ENCODE results near the gene LMBR1L. TPM values are rescaled to one million over a fixed set of nuclear protein-coding genes. Genes with fewer than 3 reads are reported as not detected.

LMBR1L gene
- total RNA-seq, 1 experiment from 2014 or later: 55.1 TPM

- peak within 1 kb of the TSS; percentile 77 for H3K27ac ChIP-seq (ENCODE audit: insufficient read length, low read depth, low read length)
- H3K4me2 ChIP-seq (ENCODE audit: insufficient read depth, insufficient read length, low read length): peak within 1 kb of the TSS; percentile 72
- no peak for TF ChIP-seq CTCF (conservative IDR thresholded peaks at IDR 0.05)
- 0 out of 5 replicates have a peak, but pooled peaks cover 0 to 3% of the 10 kb centered on the region in 2 experiments for H3K9me3 Mint-ChIP-seq
- peak within 1 kb of the TSS; percentile 94 for H3K4me3 Mint-ChIP-seq
- H4K20me1 ChIP-seq (ENCODE audit: control insufficient read depth, insufficient read depth, insufficient read length): no peaks in the 10 kb centered on the region
- H3K23ac ChIP-seq (ENCODE audit: insufficient read length, low read depth, low read length): no peak within 1 kb of the TSS
- H3K36me3 Mint-ChIP-seq (ENCODE audit: insufficient read depth in 1 of 3, low read depth in 3 of 3): peaks cover 33 to 46% (median 45%) of the 10 kb centered on the region in 3 experiments
- no peak within 1 kb of the TSS for H2AFZ ChIP-seq (ENCODE audit: low read length)
- peak within 1 kb of the TSS; percentile 96 for H3K14ac ChIP-seq (ENCODE audit: insufficient read depth, low read length)
- no peak within 1 kb of the TSS for H2BK20ac ChIP-seq (ENCODE audit: low read depth, low read length, poor library complexity, severe bottlenecking)
- no peak within 1 kb of the TSS for H2BK15ac ChIP-seq (ENCODE audit: low read depth, low read length)
- no peak within 1 kb of the TSS for H4K5ac ChIP-seq (ENCODE audit: insufficient read length, low read depth, low read length)
- H3K27ac Mint-ChIP-seq: peak within 1 kb of the TSS; percentile 98 to 99 (median 99)
- H2BK5ac ChIP-seq (ENCODE audit: insufficient read length, low read length): no peak within 1 kb of the TSS
- peak within 1 kb of the TSS; percentile 83 for H3K18ac ChIP-seq (ENCODE audit: insufficient read length, low read depth, low read length)
- no CpG with 5 or more reads among the region's 79 CpGs for WGBS (ENCODE audit: extremely low coverage, insufficient read length, low lambda C conversion rate)
- no peak within 1 kb of the TSS for H3T11ph ChIP-seq (ENCODE audit: low read length)
- H3K23me2 ChIP-seq (ENCODE audit: insufficient read length, low read depth, low read length, poor library complexity, severe bottlenecking): peaks cover 8% of the 10 kb centered on the region
- H3K56ac ChIP-seq (ENCODE audit: insufficient read length, low read depth, low read length): no peak within 1 kb of the TSS
- no peaks in the 10 kb centered on the region for H3K9me3 ChIP-seq (ENCODE audit: control insufficient read depth, low read depth, low read length)
- H3K4me1 ChIP-seq (ENCODE audit: insufficient read depth, low read length): peaks cover 2% of the 10 kb centered on the region; the same call in 1 of the 2 replicates
- peaks cover 3% of the 10 kb centered on the region for H3K79me1 ChIP-seq (ENCODE audit: insufficient read depth, low read depth, low read length, poor library complexity, severe bottlenecking)
- H4K91ac ChIP-seq (ENCODE audit: insufficient read length, low read depth, low read length): no peak within 1 kb of the TSS
- H2BK12ac ChIP-seq (ENCODE audit: insufficient read length, low read depth, low read length): no peak within 1 kb of the TSS
- no peaks in the 10 kb centered on the region; the same call in 1 of the 2 replicates for H3K79me2 ChIP-seq (ENCODE audit: insufficient read depth, low read length)
- H3K27me3 Mint-ChIP-seq (ENCODE audit: low read depth): no peaks in the 10 kb centered on the region; the same call in 1 of the 2 replicates
- DNase-seq: peak; percentile 93
- H4K8ac ChIP-seq (replicated peaks; ENCODE audit: insufficient read length, low read depth, low read length): no peak within 1 kb of the TSS
- H3K27me3 ChIP-seq (ENCODE audit: insufficient read depth, low read length): no peaks in the 10 kb centered on the region
- no peak within 1 kb of the TSS for H2BK120ac ChIP-seq (ENCODE audit: low read depth, low read length, poor library complexity, severe bottlenecking)
- H3K9ac ChIP-seq (ENCODE audit: extremely low read depth, insufficient read length, low read length): peak within 1 kb of the TSS; percentile 79
- peaks cover 15 to 24% of the 10 kb centered on the region in 2 experiments for H3K4me1 Mint-ChIP-seq
- peak within 1 kb of the TSS; percentile 50; the same call in 1 of the 2 replicates for H3K4ac ChIP-seq (ENCODE audit: low read depth, low read length)
- H2AK5ac ChIP-seq (ENCODE audit: insufficient read length, low read length): no peak within 1 kb of the TSS
Observed at GRCh38 chr12:49131051-49131893, 20.6 kb upstream of the LMBR1L start, which contains the start of gene TUBA1B. Gene TUBA1B (minus strand): TSS chr12:49131395. CDS start chr12:49131300, 95 bp downstream.

All from H9 (cell line).